Measurements from ENCODE around the gene CDH15. TPM values are rescaled to one million over a fixed set of nuclear protein-coding genes. Genes with fewer than 3 reads are reported as not detected.

Gene CDH15
- total and polyA plus RNA-seq, 9 of the 15 experiments (the other 6 are each of a cell fraction or from before 2014, with no cell fraction given), result 0.07 to 0.18 TPM; not detected in 7

GRCh38 chr16:89219365-89219764 lies 47.8 kb downstream of the CDH15 start (continued):
- TF ChIP-seq FIP1L1 (IDR thresholded peaks at IDR 0.05; ENCODE audit: low read depth, low read length, poor library complexity, severe bottlenecking) (no peak), SAP30 (IDR thresholded peaks at IDR 0.05; ENCODE audit: borderline replicate concordance, insufficient read depth, low read depth, low read length, poor library complexity, severe bottlenecking) (no peak), ZNF277 (CRISPR knock-in tag; IDR thresholded peaks at IDR 0.05; ENCODE audit: borderline replicate concordance) (no peak), FOXJ2 (tag; IDR thresholded peaks at IDR 0.05) (no peak), KDM5B (IDR thresholded peaks at IDR 0.05; ENCODE audit: insufficient replicate concordance, low read depth, low read length) (no peak), ZNF165 (CRISPR knock-in tag; IDR thresholded peaks at IDR 0.05; ENCODE audit: borderline replicate concordance) (no peak), L3MBTL2 (IDR thresholded peaks at IDR 0.05) (peak; percentile 55; the same call in 1 of the 2 replicates), E2F3 (CRISPR knock-in tag; IDR thresholded peaks at IDR 0.05) (no peak), PPARD (CRISPR knock-in tag; IDR thresholded peaks at IDR 0.05) (no peak), ZNF212 (CRISPR knock-in tag; IDR thresholded peaks at IDR 0.05) (no peak), BRF1 (IDR thresholded peaks at IDR 0.05; ENCODE audit: borderline replicate concordance, extremely low read depth, insufficient read length) (no peak), YY1 (IDR thresholded peaks at IDR 0.05; ENCODE audit: borderline replicate concordance in 1 of 3, control insufficient read depth in 1 of 3, extremely low read depth in 1 of 3, insufficient read depth in 3 of 3, insufficient read length in 1 of 3, insufficient replicate concordance in 2 of 3, low read depth in 1 of 3, low read length in 2 of 3) (no peak), BCL6 (CRISPR knock-in tag; IDR thresholded peaks at IDR 0.05) (no peak), ZNF140 (CRISPR knock-in tag; IDR thresholded peaks at IDR 0.05) (no peak), NFE2L1 (tag; IDR thresholded peaks at IDR 0.05; ENCODE audit: borderline replicate concordance, low read depth) (no peak), PML (IDR thresholded peaks at IDR 0.05; ENCODE audit: low read length) (peak; percentile 59)
- TF ChIP-seq, protein P1, sequence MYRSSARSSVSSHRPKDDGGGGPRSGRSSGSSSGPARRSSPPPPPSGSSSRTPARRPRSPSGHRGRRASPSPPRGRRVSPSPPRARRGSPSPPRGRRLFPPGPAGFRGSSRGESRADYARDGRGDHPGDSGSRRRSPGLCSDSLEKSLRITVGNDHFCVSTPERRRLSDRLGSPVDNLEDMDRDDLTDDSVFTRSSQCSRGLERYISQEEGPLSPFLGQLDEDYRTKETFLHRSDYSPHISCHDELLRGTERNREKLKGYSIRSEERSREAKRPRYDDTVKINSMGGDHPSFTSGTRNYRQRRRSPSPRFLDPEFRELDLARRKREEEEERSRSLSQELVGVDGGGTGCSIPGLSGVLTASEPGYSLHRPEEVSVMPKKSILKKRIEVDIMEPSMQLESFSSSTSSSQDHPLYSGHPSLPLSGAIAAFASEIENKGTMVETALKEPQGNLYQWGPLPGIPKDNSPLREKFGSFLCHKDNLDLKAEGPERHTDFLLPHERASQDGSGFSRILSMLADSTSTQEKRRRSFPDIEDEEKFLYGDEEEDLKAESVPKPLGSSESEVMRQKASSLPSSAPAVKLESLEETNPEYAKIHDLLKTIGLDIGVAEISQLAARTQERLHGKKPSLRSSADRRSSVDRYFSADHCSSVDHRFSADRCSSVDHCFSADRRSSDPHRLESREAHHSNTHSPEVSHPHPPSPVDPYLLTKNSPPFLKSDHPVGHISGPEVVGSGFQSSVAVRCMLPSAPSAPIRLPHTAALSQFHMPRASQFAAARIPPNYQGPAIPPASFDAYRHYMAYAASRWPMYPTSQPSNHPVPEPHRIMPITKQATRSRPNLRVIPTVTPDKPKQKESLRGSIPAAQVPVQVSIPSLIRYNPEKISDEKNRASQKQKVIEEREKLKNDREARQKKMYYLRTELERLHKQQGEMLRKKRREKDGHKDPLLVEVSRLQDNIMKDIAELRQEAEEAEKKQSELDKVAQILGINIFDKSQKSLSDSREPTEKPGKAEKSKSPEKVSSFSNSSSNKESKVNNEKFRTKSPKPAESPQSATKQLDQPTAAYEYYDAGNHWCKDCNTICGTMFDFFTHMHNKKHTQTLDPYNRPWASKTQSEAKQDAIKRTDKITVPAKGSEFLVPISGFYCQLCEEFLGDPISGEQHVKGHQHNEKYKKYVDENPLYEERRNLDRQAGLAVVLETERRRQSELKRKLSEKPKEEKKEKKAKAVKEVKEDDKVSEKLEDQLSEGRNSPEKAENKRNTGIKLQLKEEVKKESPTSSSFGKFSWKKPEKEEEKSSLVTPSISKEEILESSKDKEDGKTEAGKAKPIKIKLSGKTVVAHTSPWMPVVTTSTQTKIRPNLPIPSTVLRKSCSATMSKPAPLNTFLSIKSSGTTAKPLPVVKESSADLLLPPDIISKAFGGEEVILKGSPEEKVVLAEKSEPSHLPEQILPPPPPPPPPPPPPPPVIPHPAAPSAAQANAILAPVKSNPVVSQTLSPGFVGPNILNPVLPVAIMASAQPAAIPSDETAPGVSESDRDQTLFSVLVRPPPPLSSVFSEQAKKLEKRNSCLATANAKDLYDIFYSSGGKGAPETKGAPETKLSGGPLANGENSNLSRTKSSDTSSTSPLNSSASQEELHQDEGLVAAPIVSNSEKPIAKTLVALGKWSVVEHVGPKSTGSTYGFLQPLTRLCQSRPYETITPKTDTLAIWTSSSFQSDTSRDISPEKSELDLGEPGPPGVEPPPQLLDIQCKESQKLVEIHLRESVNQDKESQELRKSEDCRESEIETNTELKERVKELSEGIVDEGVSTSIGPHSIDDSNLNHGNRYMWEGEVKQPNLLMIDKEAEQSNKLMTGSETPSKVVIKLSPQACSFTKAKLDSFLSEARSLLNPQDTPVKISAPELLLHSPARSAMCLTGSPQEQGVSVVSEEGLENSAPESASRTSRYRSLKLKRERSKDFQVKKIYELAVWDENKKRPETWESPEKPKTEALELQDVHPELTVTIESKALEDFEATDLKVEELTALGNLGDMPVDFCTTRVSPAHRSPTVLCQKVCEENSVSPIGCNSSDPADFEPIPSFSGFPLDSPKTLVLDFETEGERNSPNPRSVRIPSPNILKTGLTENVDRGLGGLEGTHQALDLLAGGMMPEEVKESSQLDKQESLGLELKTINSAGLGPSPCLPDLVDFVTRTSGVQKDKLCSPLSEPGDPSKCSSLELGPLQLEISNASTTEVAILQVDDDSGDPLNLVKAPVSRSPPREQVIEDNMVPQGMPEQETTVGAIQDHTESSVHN (IDR thresholded peaks at IDR 0.05; ENCODE audit: borderline replicate concordance in 1 of 2, low read depth in 1 of 2), result no peak
- TF ChIP-seq, protein P2, sequence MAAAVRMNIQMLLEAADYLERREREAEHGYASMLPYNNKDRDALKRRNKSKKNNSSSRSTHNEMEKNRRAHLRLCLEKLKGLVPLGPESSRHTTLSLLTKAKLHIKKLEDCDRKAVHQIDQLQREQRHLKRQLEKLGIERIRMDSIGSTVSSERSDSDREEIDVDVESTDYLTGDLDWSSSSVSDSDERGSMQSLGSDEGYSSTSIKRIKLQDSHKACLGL (CRISPR knock-in tag; IDR thresholded peaks at IDR 0.05; ENCODE audit: borderline replicate concordance, poor library complexity, severe bottlenecking), result no peak

Measured in K562 (cell line).